GM18868 (cell line): ENCODE results near the gene NUDT6.
A peak's percentile ranks its signal among the peaks of the same experiment; 100 is the strongest.
"Not testable (repeated sequence)": the region's sequence is repeated elsewhere in the genome, so short reads cannot be mapped to it uniquely, and the experiment has no call there.

Source experiments
- ATAC-seq: cut with Tn5 transposase; IDR thresholded peaks from one replicate; pipeline ENCODE4 v1.9.1; 2021; ENCODE audit warnings: mild to moderate bottlenecking, moderate library complexity; ENCODE audit not compliant: unreplicated experiment

Gene NUDT6

GRCh38 chr4:122921971-122922876 lies at the start of gene NUDT6:
Gene NUDT6 (minus strand): TSS chr4:122922597. CDS start chr4:122922572, 25 bp downstream.
- peak; percentile 62 for ATAC-seq

- no peak for ATAC-seq
Measured at GRCh38 chr4:122968227-122968812, 45.9 kb upstream of the NUDT6 start.

GRCh38 chr4:122967231-122967630 lies 44.8 kb upstream of the NUDT6 start:
- no peak for ATAC-seq

GRCh38 chr4:122966201-122966600 lies 43.8 kb upstream of the NUDT6 start:
- ATAC-seq: no peak

- ATAC-seq: no peak
Measured at GRCh38 chr4:122963216-122963615, 40.8 kb upstream of the NUDT6 start.

GRCh38 chr4:122960611-122961000 lies 38.2 kb upstream of the NUDT6 start:
- no peak for ATAC-seq

GRCh38 chr4:122959981-122960610 lies 37.7 kb upstream of the NUDT6 start:
- ATAC-seq: no peak

- no peak for ATAC-seq
Measured at GRCh38 chr4:122959441-122959840, 37.0 kb upstream of the NUDT6 start.

- ATAC-seq: no peak
Measured at GRCh38 chr4:122958505-122958904, 36.1 kb upstream of the NUDT6 start.

GRCh38 chr4:122953924-122954323 lies 31.5 kb upstream of the NUDT6 start:
- ATAC-seq: no peak

GRCh38 chr4:122952028-122952427 lies 29.6 kb upstream of the NUDT6 start:
- no peak for ATAC-seq

GRCh38 chr4:122948671-122949070 lies 26.3 kb upstream of the NUDT6 start:
- no peak for ATAC-seq

- no peak for ATAC-seq
Measured at GRCh38 chr4:122946142-122946541, 23.7 kb upstream of the NUDT6 start.

GRCh38 chr4:122945136-122945535 lies 22.7 kb upstream of the NUDT6 start:
- not testable (repeated sequence) for ATAC-seq

- no peak for ATAC-seq
Measured at GRCh38 chr4:122932763-122933162, 10.4 kb upstream of the NUDT6 start.

- ATAC-seq: no peak
Measured at GRCh38 chr4:122930862-122931261, 8.5 kb upstream of the NUDT6 start.

- no peak for ATAC-seq
Measured at GRCh38 chr4:122928930-122929329, 6.5 kb upstream of the NUDT6 start.

- ATAC-seq: peak; percentile 96
Measured at GRCh38 chr4:122922877-122923511, 597 bp upstream of the NUDT6 start.

GRCh38 chr4:122921300-122921699 lies 1.1 kb downstream of the NUDT6 start:
- ATAC-seq: no peak

- no peak for ATAC-seq
Measured at GRCh38 chr4:122920473-122920872, 1.9 kb downstream of the NUDT6 start.

- ATAC-seq: no peak
Measured at GRCh38 chr4:122917731-122918130, 4.7 kb downstream of the NUDT6 start.
